Neural cell (in vitro differentiated cells): ENCODE data around the gene SSBP3. TPM values are rescaled to one million over a fixed set of nuclear protein-coding genes. Genes with fewer than 3 reads are reported as not detected.

Source experiments
- H2AFZ ChIP-seq: fragments of 200-600, 300-800 bp; sonication (generic), shearing (Covaris generic); 2 replicates; pipeline ENCODE4 v1.6.0; 2014; ENCODE audit warnings: low read depth, mild to moderate bottlenecking, antibody characterized with exemption, low read length, moderate library complexity
- H3F3A ChIP-seq: fragments of 200-600 bp; shearing (Covaris generic); 2 replicates; pipeline ENCODE4 v1.6.1; 2016; ENCODE audit warnings: mild to moderate bottlenecking, moderate library complexity, mixed read lengths, antibody characterized with exemption, low read length; ENCODE audit not compliant: insufficient read depth, poor library complexity, severe bottlenecking
- H3K27ac ChIP-seq: fragments of 200-600, 300-800 bp; sonication (generic), shearing (Covaris generic); 2 replicates; pipeline ENCODE4 v1.5.1; 2014; ENCODE audit warnings: mild to moderate bottlenecking, low read length, moderate library complexity
- H3K27me3 ChIP-seq: fragments of 300-800, 200-600 bp; sonication (generic), shearing (Covaris generic); 2 replicates; pipeline ENCODE4 v1.6.0; 2014; ENCODE audit warnings: mild to moderate bottlenecking, low read depth, low read length, moderate library complexity; ENCODE audit not compliant: insufficient read depth
- H3K36me3 ChIP-seq: fragments of 300-800, 200-600 bp; sonication (generic), shearing (Covaris generic); 2 replicates; pipeline ENCODE4 v1.5.1; 2014; ENCODE audit warnings: mild to moderate bottlenecking, antibody characterized with exemption, low read length, moderate library complexity; ENCODE audit not compliant: insufficient read depth
- H3K4me2 ChIP-seq: fragments of 300-800, 200-600 bp; sonication (generic), shearing (Covaris generic); 2 replicates; pipeline ENCODE4 v1.6.0; 2014; ENCODE audit warnings: mild to moderate bottlenecking, low read length
- H3K4me3 ChIP-seq: fragments of 300-800, 200-600 bp; sonication (generic), shearing (Covaris generic); 2 replicates; pipeline ENCODE4 v1.5.1; 2014; ENCODE audit warnings: mild to moderate bottlenecking, low read length, moderate library complexity
- H3K79me2 ChIP-seq: fragments of 200-600 bp; shearing (Covaris generic); replicated peaks from 2 replicates; pipeline ENCODE4 v1.6.0; 2014; ENCODE audit warnings: mild to moderate bottlenecking, low read length, moderate library complexity; ENCODE audit not compliant: insufficient read depth
- H3K9ac ChIP-seq: fragments of 300-800, 200-600 bp; sonication (generic), shearing (Covaris generic); 2 replicates; pipeline ENCODE4 v1.6.1; 2016; ENCODE audit warnings: mild to moderate bottlenecking, low read length, mixed read lengths
- H3K9me2 ChIP-seq: fragments of 200-600 bp; shearing (Covaris generic); 2 replicates; pipeline ENCODE4 v1.6.1; 2016; ENCODE audit warnings: mild to moderate bottlenecking, low read length, mixed read lengths; ENCODE audit not compliant: insufficient read depth
- H3K9me3 ChIP-seq: fragments of 200-600, 300-800 bp; sonication (generic), shearing (Covaris generic); 2 replicates; pipeline ENCODE4 v1.6.1; 2016; ENCODE audit warnings: mild to moderate bottlenecking, mixed run types, low read length, moderate library complexity, mixed read lengths
- H4K20me1 ChIP-seq: fragments of 200-600 bp; shearing (Covaris generic); 2 replicates; pipeline ENCODE4 v1.6.1; 2016; ENCODE audit warnings: mild to moderate bottlenecking, mixed run types; ENCODE audit not compliant: insufficient read depth
- EP300 ChIP-seq: fragments of 450-650 bp; conservative IDR thresholded peaks from 2 replicates; pipeline ENCODE4 v1.6.1; 2014; ENCODE audit warnings: antibody characterized with exemption, mild to moderate bottlenecking, moderate library complexity; ENCODE audit not compliant: poor library complexity, severe bottlenecking
- EZH2 ChIP-seq: fragments of 200-600, 300-800 bp; shearing (Covaris generic), sonication (generic); IDR thresholded peaks from 2 replicates; pipeline ENCODE4 v1.6.1; 2014; ENCODE audit warnings: antibody characterized with exemption, low read length, borderline replicate concordance, mild to moderate bottlenecking; ENCODE audit not compliant: insufficient read depth, poor library complexity, severe bottlenecking
- MXI1 ChIP-seq: fragments of 450-650 bp; conservative IDR thresholded peaks from 2 replicates; pipeline ENCODE4 v1.6.1; 2014; ENCODE audit warnings: antibody characterized with exemption, mild to moderate bottlenecking; ENCODE audit not compliant: poor library complexity, severe bottlenecking
- POLR2AphosphoS5 ChIP-seq: IDR thresholded peaks from 2 replicates; pipeline ENCODE4 v1.6.1; 2012
- RAD21 ChIP-seq: fragments of 450-650 bp; conservative IDR thresholded peaks from 2 replicates; pipeline ENCODE4 v1.6.1; 2014; ENCODE audit warnings: antibody characterized with exemption, mild to moderate bottlenecking, moderate library complexity
- SMC3 ChIP-seq: fragments of 450-650 bp; conservative IDR thresholded peaks from 2 replicates; pipeline ENCODE4 v1.6.1; 2014; ENCODE audit warnings: antibody characterized with exemption, mild to moderate bottlenecking, moderate library complexity; ENCODE audit not compliant: poor library complexity
- TAF1 ChIP-seq: IDR thresholded peaks from 2 replicates; pipeline ENCODE4 v1.6.1; 2012; ENCODE audit warnings: low read depth
- polyA plus RNA-seq: library from polyadenylated mRNA; depleted of rRNA; stranded (reverse); fragments of >200 nt; gene quantifications from 2 replicates; pipeline ENCODE4 v1.2.3, GENCODE V29; 2014
- TF ChIP-seq, protein P1 (sequence below): IDR thresholded peaks from 2 replicates; pipeline ENCODE4 v1.6.1; 2012; ENCODE audit warnings: borderline replicate concordance
- TF ChIP-seq, protein P2 (sequence below): fragments of 450-650 bp; IDR thresholded peaks from 2 replicates; pipeline ENCODE4 v1.5.1; 2014; ENCODE audit warnings: antibody characterized with exemption, mild to moderate bottlenecking, moderate library complexity; ENCODE audit not compliant: poor library complexity, severe bottlenecking

The SSBP3 gene
- polyA plus RNA-seq, 1 donor from 2014 or later, result 77.4 TPM

DNA sequence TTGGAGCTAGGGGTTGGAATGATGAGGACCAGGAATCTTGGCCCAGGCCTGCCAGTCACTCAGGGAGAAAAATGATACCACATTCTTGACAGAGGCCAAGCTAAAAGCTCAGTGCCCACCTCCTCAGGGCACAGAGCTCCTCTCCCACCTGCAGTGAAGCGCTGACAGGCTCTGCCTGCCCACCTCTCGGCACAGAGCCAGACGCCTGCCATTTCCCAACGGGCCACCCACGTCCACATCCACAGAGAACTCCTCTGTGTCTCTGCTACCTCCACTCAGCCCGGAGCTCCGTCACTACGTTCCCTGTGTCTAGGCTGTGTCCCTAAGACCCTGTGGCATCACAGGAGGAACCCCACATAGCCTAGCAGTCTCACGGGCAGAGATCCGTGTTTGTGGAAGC, 145.4 kb downstream of the SSBP3 start:
- no peak overlapping the region for H2AFZ ChIP-seq
- H3K9me2 ChIP-seq, result no peaks in the 10 kb centered on the region
- H3K79me2 ChIP-seq, result peaks cover 24% of the 10 kb centered on the region
- no peaks in the 10 kb centered on the region for H3F3A ChIP-seq
- H3K27me3 ChIP-seq, result no peaks in the 10 kb centered on the region
- H3K4me3 ChIP-seq, result no peak overlapping the region
- no peak overlapping the region for H3K27ac ChIP-seq
- H3K9ac ChIP-seq, result no peak overlapping the region
- H3K4me2 ChIP-seq, result no peak overlapping the region
- peaks cover 11% of the 10 kb centered on the region for H4K20me1 ChIP-seq
- no peaks in the 10 kb centered on the region for H3K36me3 ChIP-seq
- H3K9me3 ChIP-seq, result no peaks in the 10 kb centered on the region
- TF ChIP-seq MXI1 (no peak), POLR2AphosphoS5 (no peak), RAD21 (no peak), TAF1 (no peak), SMC3 (no peak), EZH2 (no peak)
- TF ChIP-seq, protein P1, sequence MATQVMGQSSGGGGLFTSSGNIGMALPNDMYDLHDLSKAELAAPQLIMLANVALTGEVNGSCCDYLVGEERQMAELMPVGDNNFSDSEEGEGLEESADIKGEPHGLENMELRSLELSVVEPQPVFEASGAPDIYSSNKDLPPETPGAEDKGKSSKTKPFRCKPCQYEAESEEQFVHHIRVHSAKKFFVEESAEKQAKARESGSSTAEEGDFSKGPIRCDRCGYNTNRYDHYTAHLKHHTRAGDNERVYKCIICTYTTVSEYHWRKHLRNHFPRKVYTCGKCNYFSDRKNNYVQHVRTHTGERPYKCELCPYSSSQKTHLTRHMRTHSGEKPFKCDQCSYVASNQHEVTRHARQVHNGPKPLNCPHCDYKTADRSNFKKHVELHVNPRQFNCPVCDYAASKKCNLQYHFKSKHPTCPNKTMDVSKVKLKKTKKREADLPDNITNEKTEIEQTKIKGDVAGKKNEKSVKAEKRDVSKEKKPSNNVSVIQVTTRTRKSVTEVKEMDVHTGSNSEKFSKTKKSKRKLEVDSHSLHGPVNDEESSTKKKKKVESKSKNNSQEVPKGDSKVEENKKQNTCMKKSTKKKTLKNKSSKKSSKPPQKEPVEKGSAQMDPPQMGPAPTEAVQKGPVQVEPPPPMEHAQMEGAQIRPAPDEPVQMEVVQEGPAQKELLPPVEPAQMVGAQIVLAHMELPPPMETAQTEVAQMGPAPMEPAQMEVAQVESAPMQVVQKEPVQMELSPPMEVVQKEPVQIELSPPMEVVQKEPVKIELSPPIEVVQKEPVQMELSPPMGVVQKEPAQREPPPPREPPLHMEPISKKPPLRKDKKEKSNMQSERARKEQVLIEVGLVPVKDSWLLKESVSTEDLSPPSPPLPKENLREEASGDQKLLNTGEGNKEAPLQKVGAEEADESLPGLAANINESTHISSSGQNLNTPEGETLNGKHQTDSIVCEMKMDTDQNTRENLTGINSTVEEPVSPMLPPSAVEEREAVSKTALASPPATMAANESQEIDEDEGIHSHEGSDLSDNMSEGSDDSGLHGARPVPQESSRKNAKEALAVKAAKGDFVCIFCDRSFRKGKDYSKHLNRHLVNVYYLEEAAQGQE, result no peak
- TF ChIP-seq, protein P2, sequence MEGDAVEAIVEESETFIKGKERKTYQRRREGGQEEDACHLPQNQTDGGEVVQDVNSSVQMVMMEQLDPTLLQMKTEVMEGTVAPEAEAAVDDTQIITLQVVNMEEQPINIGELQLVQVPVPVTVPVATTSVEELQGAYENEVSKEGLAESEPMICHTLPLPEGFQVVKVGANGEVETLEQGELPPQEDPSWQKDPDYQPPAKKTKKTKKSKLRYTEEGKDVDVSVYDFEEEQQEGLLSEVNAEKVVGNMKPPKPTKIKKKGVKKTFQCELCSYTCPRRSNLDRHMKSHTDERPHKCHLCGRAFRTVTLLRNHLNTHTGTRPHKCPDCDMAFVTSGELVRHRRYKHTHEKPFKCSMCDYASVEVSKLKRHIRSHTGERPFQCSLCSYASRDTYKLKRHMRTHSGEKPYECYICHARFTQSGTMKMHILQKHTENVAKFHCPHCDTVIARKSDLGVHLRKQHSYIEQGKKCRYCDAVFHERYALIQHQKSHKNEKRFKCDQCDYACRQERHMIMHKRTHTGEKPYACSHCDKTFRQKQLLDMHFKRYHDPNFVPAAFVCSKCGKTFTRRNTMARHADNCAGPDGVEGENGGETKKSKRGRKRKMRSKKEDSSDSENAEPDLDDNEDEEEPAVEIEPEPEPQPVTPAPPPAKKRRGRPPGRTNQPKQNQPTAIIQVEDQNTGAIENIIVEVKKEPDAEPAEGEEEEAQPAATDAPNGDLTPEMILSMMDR, result no peak

GRCh38 chr1:54259546-54260140, 146.6 kb downstream of the SSBP3 start:
- Histone ChIP-seq H3K4me3 (no peak overlapping the region), H3K79me2 (peaks cover 19% of the 10 kb centered on the region), H2AFZ (no peak overlapping the region), H3K9ac (no peak overlapping the region), H3K9me3 (no peaks in the 10 kb centered on the region), H3K36me3 (no peaks in the 10 kb centered on the region), H4K20me1 (peaks cover 11% of the 10 kb centered on the region), H3K4me2 (no peak overlapping the region), H3K27me3 (no peaks in the 10 kb centered on the region), H3K27ac (no peak overlapping the region), H3F3A (no peaks in the 10 kb centered on the region), H3K9me2 (no peaks in the 10 kb centered on the region)
- TF ChIP-seq TAF1 (no peak), RAD21 (no peak), SMC3 (no peak), MXI1 (no peak), EZH2 (no peak), POLR2AphosphoS5 (no peak), EP300 (no peak)
- TF ChIP-seq, protein P1, result no peak
- TF ChIP-seq, protein P2, result no peak
